Pancreas (tissue), 10 donors: ENCODE data around the gene PEX1. TPM values are rescaled to one million over a fixed set of nuclear protein-coding genes. Genes with fewer than 3 reads are reported as not detected.
"Not testable (repeated sequence)": the region's sequence is repeated elsewhere in the genome, so short reads cannot be mapped to it uniquely, and the experiment has no call there.

Source experiments
- ATAC-seq, 4 donors: fragments of 200-7000 bp; cut with Tn5 transposase; one replicate each; pipeline versions ENCODE4 v1.8.0 to v1.9.1; 2020; ENCODE audit warnings: mild to moderate bottlenecking in 4 of 4, moderate library complexity in 4 of 4
- DNase-seq, 6 donors: peaks; one replicate each; pipeline ENCODE4 v3.0.0-alpha.2; 2020
- FAIRE-seq: peaks from 2 replicates; lab custom pipeline; 2012; peaks lifted over from hg19 to GRCh38; lab: Jason Lieb, UNC
- H3K27ac ChIP-seq, 4 donors: fragments of 200-600 bp; sonication (generic); 1 replicate in 3 of 4; 2 replicates in 1 of 4; pipeline versions ENCODE4 v1.5.0 to v1.8.0; 2020
- H3K27me3 ChIP-seq, 4 donors: fragments of 200-600 bp; one replicate each; pipeline ENCODE4 v1.8.0; 2021
- H3K36me3 ChIP-seq, 3 donors: fragments of 200-600 bp; sonication (generic) in 1 of 3; one replicate each; pipeline versions ENCODE4 v1.5.0 to v1.8.0; 2020 to 2021
- H3K4me1 ChIP-seq, 3 donors: fragments of 200-600 bp; one replicate each; pipeline ENCODE4 v1.8.0; 2021
- H3K4me3 ChIP-seq, 4 donors: fragments of 200-600 bp; sonication (generic) in 2 of 4; one replicate each; pipeline versions ENCODE4 v1.5.0 to v1.8.0; 2020 to 2021
- H3K9me3 ChIP-seq, 4 donors: fragments of 200-600 bp; one replicate each; pipeline ENCODE4 v1.8.0; 2021
- CTCF ChIP-seq, 4 donors: fragments of 200-600 bp; sonication (generic) in 3 of 4; IDR thresholded peaks; one replicate each; pipeline versions ENCODE4 v1.5.0 to v1.8.0; 2021; ENCODE audit warnings: antibody characterized with exemption in 4 of 4
- WGBS, 2 donors: extraction: QIAGEN DNeasy Blood & Tissue Kit; methylation state at CpG; one replicate each; pipeline ENCODE4 v1.1.7; 2013; 5-methylcytosine and 5-hydroxymethylcytosine counted together
- intact Hi-C, 3 donors: fragments of 100-400 bp; cut with DNase I; formaldehyde crosslinking; loops; one replicate each; pipeline versions ENCODE4 v1.11.1 to v1.14.2; 2022
- polyA plus RNA-seq, 2 donors: library from polyadenylated mRNA; stranded (reverse); fragments of 200-250 nt; gene quantifications; one replicate each; pipeline ENCODE4 v1.2.3, GENCODE V29; 2013
- total RNA-seq, 6 donors: library from RNA; stranded (reverse); fragmentation: NEBNext Ultra II Directional in 4 of 6; extraction: Animal tissue kit (Norgen Biotek cat#: 25700) in 4 of 6; gene quantifications; one replicate each; pipeline versions ENCODE4 v1.2.1 to v1.2.4, GENCODE V29; 2021 to 2023
- donor health status: healthy with polysubstance abuse.
- donor health status: DM: no; HTN: no; CAD: no; lungs with moderate emphysema.
- donor health status: DM: no; HTN: no; CAD: no.
- donor health status: control.
- donor health status: control.
- donor health status: Bipolar disorder and iron deficiency.
- donor health status: DM: yes; HTN: yes; CAD: no.
- donor health status: DM: no; HTN: no; CAD: no.
- donor health status: DM: no; HTN: no; CAD: no.
- donor health status: DM: yes; HTN: yes; CAD: no.

Gene PEX1
- total and polyA plus RNA-seq, 8 donors: 7.6 to 20.8 (median 10.5) TPM

GRCh38 chr7:92547579-92547978, 19.3 kb upstream of the PEX1 start:
- intact Hi-C loops: no loop called here
- no peaks in the 10 kb centered on the region for H3K4me1 ChIP-seq
- ATAC-seq (no peak), FAIRE-seq (no peak), DNase-seq (no peak)
- no peak overlapping the region for H3K4me3 ChIP-seq
- WGBS, 2 donors: 71 to 80% methylated on average over 6 of the region's 6 CpGs
- no peak for TF ChIP-seq CTCF (IDR thresholded peaks at IDR 0.05)
- H3K9me3 ChIP-seq: no peaks in the 10 kb centered on the region
- no peak overlapping the region for H3K27ac ChIP-seq
- H3K36me3 ChIP-seq: no peaks in the 10 kb centered on the region
- H3K27me3 ChIP-seq: no peaks in the 10 kb centered on the region

- no peaks in the 10 kb centered on the region for H3K27me3 ChIP-seq
- FAIRE-seq (no peak), ATAC-seq (no peak), DNase-seq (peak in 1 of 6 donors; percentile 39)
- no peak overlapping the region for H3K4me3 ChIP-seq
- no peaks in the 10 kb centered on the region for H3K36me3 ChIP-seq
- intact Hi-C loops: no loop called here
- no peak for TF ChIP-seq CTCF (IDR thresholded peaks at IDR 0.05)
- no peaks in the 10 kb centered on the region for H3K4me1 ChIP-seq
- H3K27ac ChIP-seq: no peak overlapping the region
- H3K9me3 ChIP-seq: no peaks in the 10 kb centered on the region
- 84 to 89% methylated on average over 17 of the region's 17 CpGs for WGBS, 2 donors
Observed at GRCh38 chr7:92546856-92547497, 18.7 kb upstream of the PEX1 start.

- intact Hi-C loops, H3K27me3 ChIP-seq, H3K36me3 ChIP-seq, H3K27ac ChIP-seq, H3K4me3 ChIP-seq, H3K9me3 ChIP-seq, H3K4me1 ChIP-seq, ATAC-seq, FAIRE-seq: not testable (repeated sequence)
- DNase-seq: peak in 1 of 6 donors; percentile 59
- WGBS, 2 donors: 91 to 93% methylated on average over 27 to 30 of the region's 30 CpGs
Observed at GRCh38 chr7:92545116-92545515, 16.8 kb upstream of the PEX1 start.

- WGBS, 2 donors: 75 to 86% methylated on average over 3 of the region's 3 CpGs
- DNase-seq, H3K36me3 ChIP-seq: not testable (repeated sequence)
Observed at GRCh38 chr7:92543542-92543941, 15.2 kb upstream of the PEX1 start.

GRCh38 chr7:92534572-92534971, 6.3 kb upstream of the PEX1 start:
- no peak overlapping the region for H3K4me3 ChIP-seq
- WGBS, 2 donors: 90 to 93% methylated on average over 9 of the region's 9 CpGs
- TF ChIP-seq CTCF (IDR thresholded peaks at IDR 0.05): no peak

More at GRCh38 chr7:92543542-92543941, 15.2 kb upstream of the PEX1 start:
- H3K27me3 ChIP-seq, FAIRE-seq, H3K4me1 ChIP-seq, H3K27ac ChIP-seq, H3K4me3 ChIP-seq, intact Hi-C loops, ATAC-seq, H3K9me3 ChIP-seq: not testable (repeated sequence)

GRCh38 chr7:92528958-92529264, 591 bp upstream of the PEX1 start:
- Histone ChIP-seq H3K27me3 (no peaks in the 10 kb centered on the region), H3K4me3 (peak overlapping the region; percentile 68 to 90 (median 86)), H3K9me3 (no peaks in the 10 kb centered on the region), H3K27ac (peak overlapping the region; percentile 55 to 83 (median 79)), H3K36me3 (peaks cover 0 to 33% (median 6%) of the 10 kb centered on the region in 3 donors), H3K4me1 (peaks cover 5 to 15% (median 15%) of the 10 kb centered on the region in 3 donors)
- ATAC-seq: peak in 2 of 4 donors; percentile 0 to 1
- intact Hi-C loops: no loop called here
- DNase-seq: no peak
- 0 to 1% methylated on average over 13 of the region's 13 CpGs for WGBS, 2 donors
- FAIRE-seq: no peak
- no peak for TF ChIP-seq CTCF (IDR thresholded peaks at IDR 0.05)

More at GRCh38 chr7:92534572-92534971, 6.3 kb upstream of the PEX1 start:
- no peak for ATAC-seq
- Histone ChIP-seq H3K4me1 (peaks cover 0 to 7% (median under 1%) of the 10 kb centered on the region in 3 donors), H3K27me3 (no peaks in the 10 kb centered on the region), H3K9me3 (no peaks in the 10 kb centered on the region), H3K36me3 (peaks cover 0 to 79% (median 14%) of the 10 kb centered on the region in 3 donors), H3K27ac (no peak overlapping the region)
- intact Hi-C loops: no loop called here
- no peak for FAIRE-seq
- no peak for DNase-seq
